PC-3 (cell line): ENCODE data around the gene MPST.

Experiments
- EZH2 ChIP-seq: fragments of 300-600 bp; sonication (generic); IDR thresholded peaks from one replicate; pipeline ENCODE4 v1.6.1; 2017; ENCODE audit warnings: antibody characterized with exemption, mild to moderate bottlenecking, low read length; ENCODE audit not compliant: unreplicated experiment
- TF ChIP-seq, protein P1 (sequence below): fragments of 300-600 bp; sonication (generic); conservative IDR thresholded peaks from 2 replicates; pipeline ENCODE4 v1.5.1; 2017; ENCODE audit warnings: antibody characterized with exemption, low read depth, mild to moderate bottlenecking, low read length

DNA sequence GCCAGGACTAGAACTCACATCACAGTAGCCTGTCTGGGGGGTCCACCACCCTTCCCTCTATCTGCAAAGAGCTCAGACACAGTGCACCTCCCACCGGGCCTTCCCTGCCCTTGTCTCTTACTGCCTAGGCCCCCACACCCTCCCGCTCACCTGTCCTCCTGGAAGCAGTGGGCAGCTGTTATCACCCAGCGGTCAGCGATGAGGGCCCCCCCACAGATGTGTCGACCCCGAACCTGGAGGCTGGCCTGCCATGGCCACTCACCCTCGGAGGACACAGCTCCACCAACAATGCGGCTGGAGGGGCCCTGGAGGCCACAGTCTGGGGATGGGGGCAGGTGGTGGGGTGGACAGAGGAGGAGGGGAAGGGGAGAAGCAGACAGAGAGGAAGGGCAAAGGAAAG, 50.8 kb downstream of the MPST start:
- TF ChIP-seq, protein P1, sequence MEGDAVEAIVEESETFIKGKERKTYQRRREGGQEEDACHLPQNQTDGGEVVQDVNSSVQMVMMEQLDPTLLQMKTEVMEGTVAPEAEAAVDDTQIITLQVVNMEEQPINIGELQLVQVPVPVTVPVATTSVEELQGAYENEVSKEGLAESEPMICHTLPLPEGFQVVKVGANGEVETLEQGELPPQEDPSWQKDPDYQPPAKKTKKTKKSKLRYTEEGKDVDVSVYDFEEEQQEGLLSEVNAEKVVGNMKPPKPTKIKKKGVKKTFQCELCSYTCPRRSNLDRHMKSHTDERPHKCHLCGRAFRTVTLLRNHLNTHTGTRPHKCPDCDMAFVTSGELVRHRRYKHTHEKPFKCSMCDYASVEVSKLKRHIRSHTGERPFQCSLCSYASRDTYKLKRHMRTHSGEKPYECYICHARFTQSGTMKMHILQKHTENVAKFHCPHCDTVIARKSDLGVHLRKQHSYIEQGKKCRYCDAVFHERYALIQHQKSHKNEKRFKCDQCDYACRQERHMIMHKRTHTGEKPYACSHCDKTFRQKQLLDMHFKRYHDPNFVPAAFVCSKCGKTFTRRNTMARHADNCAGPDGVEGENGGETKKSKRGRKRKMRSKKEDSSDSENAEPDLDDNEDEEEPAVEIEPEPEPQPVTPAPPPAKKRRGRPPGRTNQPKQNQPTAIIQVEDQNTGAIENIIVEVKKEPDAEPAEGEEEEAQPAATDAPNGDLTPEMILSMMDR = no peak
- no peak for TF ChIP-seq EZH2
